KOPT-K1 (cell line): Measurements from ENCODE around the gene TMPRSS11D.

Source experiments
- H3K27ac ChIP-seq: fragments of 200-600 bp; sonication (generic); 2 replicates; pipeline ENCODE4 v1.5.1; 2016; ENCODE audit warnings: antibody characterized with exemption, mild to moderate bottlenecking, low read depth, low read length; ENCODE audit not compliant: poor library complexity, severe bottlenecking
- H3K36me3 ChIP-seq: fragments of 200-600 bp; sonication (generic); 2 replicates; pipeline ENCODE4 v1.5.1; 2017; ENCODE audit warnings: antibody characterized with exemption, mild to moderate bottlenecking, low read length, moderate library complexity; ENCODE audit not compliant: insufficient read depth
- H3K9me3 ChIP-seq: fragments of 200-600 bp; sonication (generic); 2 replicates; pipeline ENCODE4 v1.5.1; 2017; ENCODE audit warnings: antibody characterized with exemption, low read length, mild to moderate bottlenecking; ENCODE audit not compliant: insufficient read depth, poor library complexity, severe bottlenecking

TMPRSS11D gene

GRCh38 chr4:67883902-67884301 is at the start of gene TMPRSS11D:
Gene TMPRSS11D (minus strand): TSS chr4:67884002. CDS start chr4:67883933, 69 bp downstream.
- Histone ChIP-seq H3K36me3 (no peaks in the 10 kb centered on the region), H3K9me3 (no peaks in the 10 kb centered on the region), H3K27ac (no peak within 1 kb of the TSS)

- H3K27ac ChIP-seq, result no peak overlapping the region
- no peaks in the 10 kb centered on the region for H3K36me3 ChIP-seq
- H3K9me3 ChIP-seq, result no peaks in the 10 kb centered on the region
Observed at GRCh38 chr4:67933038-67933437, 49.2 kb upstream of the TMPRSS11D start.

- peaks cover 3% of the 10 kb centered on the region for H3K9me3 ChIP-seq
- no peaks in the 10 kb centered on the region for H3K36me3 ChIP-seq
- no peak overlapping the region for H3K27ac ChIP-seq
Observed at GRCh38 chr4:67931256-67931655, 47.5 kb upstream of the TMPRSS11D start.

- no peaks in the 10 kb centered on the region for H3K36me3 ChIP-seq
- peaks cover 3% of the 10 kb centered on the region for H3K9me3 ChIP-seq
- no peak overlapping the region for H3K27ac ChIP-seq
Observed at GRCh38 chr4:67929426-67929825, 45.6 kb upstream of the TMPRSS11D start.

- H3K36me3 ChIP-seq, result no peaks in the 10 kb centered on the region
- no peak overlapping the region for H3K27ac ChIP-seq
- H3K9me3 ChIP-seq, result peaks cover 3% of the 10 kb centered on the region
Observed at GRCh38 chr4:67928546-67928945, 44.7 kb upstream of the TMPRSS11D start.

GRCh38 chr4:67927251-67927650 is 43.4 kb upstream of the TMPRSS11D start:
- no peaks in the 10 kb centered on the region for H3K36me3 ChIP-seq
- no peak overlapping the region for H3K27ac ChIP-seq
- H3K9me3 ChIP-seq, result peaks cover 3% of the 10 kb centered on the region

- peaks cover 3% of the 10 kb centered on the region for H3K9me3 ChIP-seq
- H3K36me3 ChIP-seq, result no peaks in the 10 kb centered on the region
- H3K27ac ChIP-seq, result no peak overlapping the region
Observed at GRCh38 chr4:67926485-67926884, 42.7 kb upstream of the TMPRSS11D start.

- H3K36me3 ChIP-seq, result no peaks in the 10 kb centered on the region
- H3K9me3 ChIP-seq, result peaks cover 3% of the 10 kb centered on the region
- no peak overlapping the region for H3K27ac ChIP-seq
Observed at GRCh38 chr4:67922697-67923096, 38.9 kb upstream of the TMPRSS11D start.

- H3K36me3 ChIP-seq, result no peaks in the 10 kb centered on the region
- H3K27ac ChIP-seq, result no peak overlapping the region
- no peaks in the 10 kb centered on the region for H3K9me3 ChIP-seq
Observed at GRCh38 chr4:67918428-67918827, 34.6 kb upstream of the TMPRSS11D start.

- H3K27ac ChIP-seq, result no peak overlapping the region
- no peaks in the 10 kb centered on the region for H3K9me3 ChIP-seq
- H3K36me3 ChIP-seq, result no peaks in the 10 kb centered on the region
Observed at GRCh38 chr4:67915400-67915966, 31.7 kb upstream of the TMPRSS11D start.

- no peaks in the 10 kb centered on the region for H3K9me3 ChIP-seq
Observed at GRCh38 chr4:67912080-67912479, 28.3 kb upstream of the TMPRSS11D start.

GRCh38 chr4:67911638-67912037 is 27.8 kb upstream of the TMPRSS11D start:
- H3K36me3 ChIP-seq, result no peaks in the 10 kb centered on the region
- H3K27ac ChIP-seq, result no peak overlapping the region
- no peaks in the 10 kb centered on the region for H3K9me3 ChIP-seq

More at GRCh38 chr4:67912080-67912479, 28.3 kb upstream of the TMPRSS11D start:
- H3K27ac ChIP-seq, result no peak overlapping the region
- H3K36me3 ChIP-seq, result no peaks in the 10 kb centered on the region

- Histone ChIP-seq H3K9me3 (no peaks in the 10 kb centered on the region), H3K27ac (no peak overlapping the region), H3K36me3 (no peaks in the 10 kb centered on the region)
Observed at GRCh38 chr4:67911141-67911540, 27.3 kb upstream of the TMPRSS11D start.

GRCh38 chr4:67910585-67910905 is 26.7 kb upstream of the TMPRSS11D start:
- Histone ChIP-seq H3K27ac (no peak overlapping the region), H3K9me3 (no peaks in the 10 kb centered on the region), H3K36me3 (no peaks in the 10 kb centered on the region)

GRCh38 chr4:67909905-67910584 is 26.2 kb upstream of the TMPRSS11D start:
- no peak overlapping the region for H3K27ac ChIP-seq
- H3K36me3 ChIP-seq, result no peaks in the 10 kb centered on the region
- no peaks in the 10 kb centered on the region for H3K9me3 ChIP-seq

GRCh38 chr4:67907650-67908049 is 23.8 kb upstream of the TMPRSS11D start:
- Histone ChIP-seq H3K9me3 (no peaks in the 10 kb centered on the region), H3K27ac (no peak overlapping the region), H3K36me3 (no peaks in the 10 kb centered on the region)
